Measurements from ENCODE around the gene KCNK15.

KCNK15 gene

GRCh38 chr20:44707018-44707579 lies 38.6 kb upstream of the KCNK15 start:
- H3K9me3 Mint-ChIP-seq: no peaks in the 10 kb centered on the region
- no peaks in the 10 kb centered on the region for H3K36me3 Mint-ChIP-seq
- no peaks in the 10 kb centered on the region for H3K27me3 Mint-ChIP-seq
- no peak overlapping the region for H3K4me3 Mint-ChIP-seq
- H3K27ac Mint-ChIP-seq: no peak overlapping the region
- ATAC-seq (replicated peaks) (no peak), DNase-seq (no peak)
- H3K4me1 Mint-ChIP-seq: peaks cover 9 to 16% of the 10 kb centered on the region in 2 donors

- no peak for DNase-seq
- peaks cover 0 to 4% of the 10 kb centered on the region in 2 donors for H3K27me3 Mint-ChIP-seq
- ATAC-seq (replicated peaks): no peak
- H3K4me3 Mint-ChIP-seq: no peak overlapping the region
- H3K9me3 Mint-ChIP-seq: no peaks in the 10 kb centered on the region
- no peaks in the 10 kb centered on the region for H3K36me3 Mint-ChIP-seq
- H3K27ac Mint-ChIP-seq: no peak overlapping the region
- no peaks in the 10 kb centered on the region for H3K4me1 Mint-ChIP-seq
Measured at GRCh38 chr20:44709380-44709779, 36.3 kb upstream of the KCNK15 start.

GRCh38 chr20:44709797-44710196 lies 35.9 kb upstream of the KCNK15 start:
- Mint-ChIP-seq H3K27ac (no peak overlapping the region), H3K4me3 (no peak overlapping the region), H3K4me1 (no peaks in the 10 kb centered on the region), H3K36me3 (no peaks in the 10 kb centered on the region), H3K9me3 (no peaks in the 10 kb centered on the region), H3K27me3 (peaks cover 0 to 6% of the 10 kb centered on the region in 2 donors)
- ATAC-seq (replicated peaks) (no peak), DNase-seq (no peak)

DNA sequence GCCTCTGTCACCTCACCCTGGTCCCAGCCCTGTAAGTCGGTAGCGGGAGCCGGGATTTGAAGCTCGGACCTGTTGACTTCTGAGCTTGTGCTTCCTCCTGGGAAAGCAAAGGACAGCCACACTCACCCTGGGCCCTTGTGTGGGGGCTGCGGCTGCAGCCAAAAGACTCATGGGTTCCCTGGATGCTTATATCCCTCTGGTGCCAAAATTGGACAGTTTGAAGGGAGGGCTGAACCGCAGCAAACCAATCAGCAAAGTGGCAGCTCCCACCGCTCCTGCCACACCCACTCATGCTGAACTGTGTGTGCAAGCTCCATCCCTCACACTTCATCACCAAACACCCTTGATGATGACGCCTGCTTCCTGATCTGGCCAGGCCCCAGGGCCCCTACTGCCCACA lies 34.4 kb upstream of the KCNK15 start:
- Mint-ChIP-seq H3K9me3 (no peaks in the 10 kb centered on the region), H3K4me1 (no peaks in the 10 kb centered on the region), H3K27me3 (peaks cover 0 to 6% of the 10 kb centered on the region in 2 donors), H3K27ac (no peak overlapping the region), H3K4me3 (no peak overlapping the region), H3K36me3 (no peaks in the 10 kb centered on the region)
- ATAC-seq (replicated peaks) (no peak), DNase-seq (no peak)

- no peak for ATAC-seq (replicated peaks)
- no peak for DNase-seq
- H3K9me3 Mint-ChIP-seq: no peaks in the 10 kb centered on the region
- H3K36me3 Mint-ChIP-seq: no peaks in the 10 kb centered on the region
- H3K4me1 Mint-ChIP-seq: no peaks in the 10 kb centered on the region
- no peak overlapping the region for H3K4me3 Mint-ChIP-seq
- no peak overlapping the region for H3K27ac Mint-ChIP-seq
- peaks cover 0 to 6% of the 10 kb centered on the region in 2 donors for H3K27me3 Mint-ChIP-seq
Measured at GRCh38 chr20:44714102-44714700, 31.5 kb upstream of the KCNK15 start.

DNA sequence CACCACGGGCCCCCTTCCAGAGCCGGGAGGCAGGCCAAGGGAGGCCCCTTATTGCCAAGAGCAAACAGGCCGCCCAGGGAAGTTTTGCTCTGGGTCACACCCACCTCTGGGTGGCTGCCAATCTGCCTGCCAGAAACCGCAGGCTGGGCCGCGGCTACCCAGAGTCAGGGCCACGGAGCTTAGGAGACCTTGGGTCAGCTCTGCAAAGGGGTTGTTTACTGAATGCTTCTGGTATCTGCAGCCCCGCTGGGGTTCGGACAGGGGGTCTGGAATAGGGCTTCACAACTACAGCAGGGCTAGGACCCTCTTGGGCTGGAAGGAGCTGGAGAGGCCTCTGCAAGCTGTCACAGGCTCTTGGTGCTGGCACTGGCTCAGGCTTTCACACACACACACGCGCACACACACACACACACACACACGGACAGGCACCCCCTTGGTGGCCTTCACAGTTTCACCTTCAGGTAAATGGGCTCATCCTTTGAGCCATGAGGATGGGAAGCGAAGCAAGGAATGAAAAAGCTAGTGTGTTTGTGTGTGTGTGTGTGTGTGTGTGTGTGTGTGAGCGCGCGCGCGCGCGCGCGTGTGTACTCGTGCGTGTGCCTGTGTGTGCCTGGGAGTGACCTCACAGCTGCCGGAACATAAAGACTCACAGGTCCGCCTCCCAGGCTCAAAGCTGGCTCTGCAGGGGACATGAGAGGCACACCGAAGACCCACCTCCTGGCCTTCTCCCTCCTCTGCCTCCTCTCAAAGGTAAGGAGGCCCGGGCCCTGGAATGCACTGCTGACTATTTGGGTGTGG lies 30.8 kb upstream of the KCNK15 start, which contains the start of gene CCN5:
Gene CCN5 (plus strand): TSS at position 669 of the 798 bp plus-strand sequence. CDS start 22 bp downstream, at position 691.
- Mint-ChIP-seq H3K36me3 (no peaks in the 10 kb centered on the region), H3K4me3 (no peak within 1 kb of the TSS), H3K9me3 (no peaks in the 10 kb centered on the region), H3K27me3 (peaks cover 0 to 6% of the 10 kb centered on the region in 2 donors), H3K27ac (no peak within 1 kb of the TSS), H3K4me1 (no peaks in the 10 kb centered on the region)
- ATAC-seq (replicated peaks) (peak in 1 of 2 donors; percentile 41), DNase-seq (no peak)

- peaks cover 0 to 6% of the 10 kb centered on the region in 2 donors for H3K27me3 Mint-ChIP-seq
- no peak overlapping the region for H3K4me3 Mint-ChIP-seq
- no peaks in the 10 kb centered on the region for H3K36me3 Mint-ChIP-seq
- no peak overlapping the region for H3K27ac Mint-ChIP-seq
- ATAC-seq (replicated peaks) (no peak), DNase-seq (no peak)
- no peaks in the 10 kb centered on the region for H3K9me3 Mint-ChIP-seq
- no peaks in the 10 kb centered on the region for H3K4me1 Mint-ChIP-seq
Measured at GRCh38 chr20:44715499-44716308, 30.0 kb upstream of the KCNK15 start.

- Mint-ChIP-seq H3K27me3 (peaks cover 0 to 6% of the 10 kb centered on the region in 2 donors), H3K36me3 (no peaks in the 10 kb centered on the region), H3K4me1 (no peaks in the 10 kb centered on the region), H3K4me3 (no peak overlapping the region), H3K27ac (no peak overlapping the region), H3K9me3 (no peaks in the 10 kb centered on the region)
- ATAC-seq (replicated peaks): no peak
- DNase-seq: no peak
Measured at GRCh38 chr20:44716309-44717106, 29.2 kb upstream of the KCNK15 start.

DNA sequence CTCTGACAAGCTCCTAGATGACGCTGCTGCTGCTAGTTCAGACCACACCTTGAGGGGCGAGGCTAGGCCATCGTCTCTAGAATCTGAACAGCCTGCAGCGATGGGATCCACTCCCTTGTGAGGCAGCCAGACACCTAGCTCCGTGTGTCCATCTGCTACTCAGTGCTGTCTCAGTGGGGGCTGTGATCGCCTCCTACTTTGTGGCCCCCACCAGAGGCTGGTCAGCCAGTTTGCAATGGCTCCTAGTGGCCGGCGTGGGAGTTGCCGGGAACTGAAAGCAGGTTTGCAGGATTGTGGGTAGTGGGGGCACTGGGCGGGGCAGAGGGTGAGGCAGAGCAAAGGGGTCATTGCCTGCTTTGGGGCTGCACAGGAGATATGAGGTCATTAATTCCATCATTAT lies 27.7 kb upstream of the KCNK15 start:
- Mint-ChIP-seq H3K9me3 (no peaks in the 10 kb centered on the region), H3K36me3 (no peaks in the 10 kb centered on the region), H3K4me1 (no peaks in the 10 kb centered on the region), H3K4me3 (no peak overlapping the region), H3K27ac (no peak overlapping the region), H3K27me3 (peaks cover 0 to 6% of the 10 kb centered on the region in 2 donors)
- DNase-seq (no peak), ATAC-seq (replicated peaks) (no peak)

DNA sequence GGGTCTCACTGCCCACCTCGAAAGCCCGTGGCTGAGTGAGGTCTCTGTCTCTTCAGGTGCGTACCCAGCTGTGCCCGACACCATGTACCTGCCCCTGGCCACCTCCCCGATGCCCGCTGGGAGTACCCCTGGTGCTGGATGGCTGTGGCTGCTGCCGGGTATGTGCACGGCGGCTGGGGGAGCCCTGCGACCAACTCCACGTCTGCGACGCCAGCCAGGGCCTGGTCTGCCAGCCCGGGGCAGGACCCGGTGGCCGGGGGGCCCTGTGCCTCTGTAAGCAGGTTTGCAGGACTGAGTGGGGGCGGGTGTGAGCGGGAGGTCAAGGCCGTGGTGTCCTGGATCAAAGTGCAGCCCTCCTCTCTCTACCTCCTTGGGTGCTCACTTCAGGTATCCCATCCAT lies 25.8 kb upstream of the KCNK15 start:
- H3K27me3 Mint-ChIP-seq: no peaks in the 10 kb centered on the region
- no peaks in the 10 kb centered on the region for H3K36me3 Mint-ChIP-seq

DNA sequence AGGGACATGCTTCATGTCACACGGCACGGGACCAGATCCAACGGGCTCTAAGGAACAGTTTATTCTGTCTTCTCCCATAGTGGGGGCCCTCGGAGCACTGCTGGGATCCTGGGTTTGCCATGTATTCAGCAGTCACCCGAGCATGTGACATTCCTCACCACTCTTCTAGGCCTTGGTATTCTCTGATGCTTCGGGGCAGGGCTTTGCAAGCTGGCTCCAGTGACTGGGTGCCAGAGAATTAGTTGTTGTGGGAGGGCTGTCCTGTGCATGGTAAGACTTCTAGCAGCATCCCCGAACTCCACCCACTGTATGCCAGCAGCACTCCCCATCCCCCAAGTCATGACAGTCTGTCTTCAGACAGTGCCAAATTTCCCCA lies 25.1 kb upstream of the KCNK15 start:
- no peaks in the 10 kb centered on the region for H3K36me3 Mint-ChIP-seq
- no peak for DNase-seq

More for the DNA sequence above, 25.8 kb upstream of the KCNK15 start:
- H3K27ac Mint-ChIP-seq: no peak overlapping the region
- H3K9me3 Mint-ChIP-seq: no peaks in the 10 kb centered on the region
- no peak for DNase-seq
- peaks cover 0 to 1% of the 10 kb centered on the region in 2 donors for H3K4me1 Mint-ChIP-seq
- no peak for ATAC-seq (replicated peaks)
- no peak overlapping the region for H3K4me3 Mint-ChIP-seq

GRCh38 chr20:44720997-44721784 lies 24.5 kb upstream of the KCNK15 start:
- Mint-ChIP-seq H3K36me3 (no peaks in the 10 kb centered on the region), H3K4me3 (no peak overlapping the region), H3K9me3 (no peaks in the 10 kb centered on the region), H3K27me3 (no peaks in the 10 kb centered on the region), H3K4me1 (peaks cover 0 to 1% of the 10 kb centered on the region in 2 donors), H3K27ac (no peak overlapping the region)
- DNase-seq: no peak
- no peak for ATAC-seq (replicated peaks)

More for the DNA sequence above, 25.1 kb upstream of the KCNK15 start:
- no peak for ATAC-seq (replicated peaks)
- Mint-ChIP-seq H3K9me3 (no peaks in the 10 kb centered on the region), H3K27ac (no peak overlapping the region), H3K4me3 (no peak overlapping the region), H3K27me3 (no peaks in the 10 kb centered on the region), H3K4me1 (peaks cover 0 to 1% of the 10 kb centered on the region in 2 donors)

DNA sequence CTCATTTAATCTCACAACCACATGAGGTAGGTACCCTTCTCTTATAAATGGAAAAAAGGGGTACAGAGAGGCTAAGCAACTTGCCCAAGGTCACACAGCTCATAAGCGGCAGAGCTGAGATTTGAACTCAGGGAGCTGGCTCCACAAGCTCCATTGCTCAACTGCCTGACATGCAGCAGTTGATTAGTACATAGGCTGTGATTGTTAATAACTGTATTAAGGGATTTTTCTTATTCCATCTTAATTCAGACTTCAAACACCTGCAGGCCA lies 23.9 kb upstream of the KCNK15 start:
- H3K27me3 Mint-ChIP-seq: no peaks in the 10 kb centered on the region
- H3K9me3 Mint-ChIP-seq: no peaks in the 10 kb centered on the region
- peaks cover 0 to 1% of the 10 kb centered on the region in 2 donors for H3K4me1 Mint-ChIP-seq
- H3K27ac Mint-ChIP-seq: no peak overlapping the region
- H3K4me3 Mint-ChIP-seq: no peak overlapping the region
- no peaks in the 10 kb centered on the region for H3K36me3 Mint-ChIP-seq
- ATAC-seq (replicated peaks) (no peak), DNase-seq (no peak)
